ENCODE results near the gene DDIT3.

The DDIT3 gene

GRCh38 chr12:57547288-57548012 is 27.1 kb upstream of the DDIT3 start:
- no peak for DNase-seq (ENCODE audit: low read depth in 3 of 3)

GRCh38 chr12:57546438-57547287 is 26.3 kb upstream of the DDIT3 start, which contains the start of gene DCTN2:
TSS of gene DCTN2 (minus strand) at chr12:57547192. CDS start at chr12:57547063, 129 bp downstream.
- peak; percentile 88 to 96 (median 92) for DNase-seq (ENCODE audit: low read depth in 3 of 3)

- DNase-seq (ENCODE audit: low read depth in 3 of 3) = no peak
Observed at GRCh38 chr12:57545809-57546437, 25.6 kb upstream of the DDIT3 start.

GRCh38 chr12:57543581-57543980 is 23.3 kb upstream of the DDIT3 start:
- no peak for DNase-seq (ENCODE audit: low read depth in 3 of 3)

- DNase-seq (ENCODE audit: low read depth in 3 of 3) = no peak
Observed at GRCh38 chr12:57541717-57542116, 21.4 kb upstream of the DDIT3 start.

- DNase-seq (ENCODE audit: low read depth in 3 of 3) = no peak
Observed at GRCh38 chr12:57541001-57541400, 20.7 kb upstream of the DDIT3 start.

GRCh38 chr12:57539134-57539768 is 18.9 kb upstream of the DDIT3 start:
- no peak for DNase-seq (ENCODE audit: low read depth in 3 of 3)

- no peak for DNase-seq (ENCODE audit: low read depth in 3 of 3)
Observed at GRCh38 chr12:57536597-57536942, 16.3 kb upstream of the DDIT3 start.

GRCh38 chr12:57535764-57536596 is 15.7 kb upstream of the DDIT3 start:
- DNase-seq (ENCODE audit: low read depth in 3 of 3) = no peak

- no peak for DNase-seq (ENCODE audit: low read depth in 3 of 3)
Observed at GRCh38 chr12:57534991-57535543, 14.8 kb upstream of the DDIT3 start.

GRCh38 chr12:57534250-57534649 is 13.9 kb upstream of the DDIT3 start:
- no peak for DNase-seq (ENCODE audit: low read depth in 3 of 3)

- no peak for DNase-seq (ENCODE audit: low read depth in 3 of 3)
Observed at GRCh38 chr12:57533108-57533507, 12.8 kb upstream of the DDIT3 start.

- no peak for DNase-seq (ENCODE audit: low read depth in 3 of 3)
Observed at GRCh38 chr12:57531836-57532235, 11.5 kb upstream of the DDIT3 start.

GRCh38 chr12:57530396-57531142 is 10.3 kb upstream of the DDIT3 start:
- DNase-seq (ENCODE audit: low read depth in 3 of 3) = no peak

GRCh38 chr12:57529831-57530230 is 9.5 kb upstream of the DDIT3 start:
- DNase-seq (ENCODE audit: low read depth in 3 of 3) = no peak

- no peak for DNase-seq (ENCODE audit: low read depth in 3 of 3)
Observed at GRCh38 chr12:57528831-57529555, 8.7 kb upstream of the DDIT3 start.

- no peak for DNase-seq (ENCODE audit: low read depth in 3 of 3)
Observed at GRCh38 chr12:57528176-57528575, 7.9 kb upstream of the DDIT3 start.

- DNase-seq (ENCODE audit: low read depth in 3 of 3) = no peak
Observed at GRCh38 chr12:57527184-57527583, 6.9 kb upstream of the DDIT3 start.

GRCh38 chr12:57526477-57527126 is 6.3 kb upstream of the DDIT3 start:
- DNase-seq (ENCODE audit: low read depth in 3 of 3) = no peak

Data from stimulated activated CD4-positive, alpha-beta T cell treated with anti-CD3 and anti-CD28 coated beads, TNF-alpha, amount 100 ng/mL, for 24 hours (primary cell).